MM.1S (cell line): ENCODE data around the gene IKZF4.

Experiments used
- EZH2 ChIP-seq: fragments of 300-600 bp; sonication (generic); optimal IDR thresholded peaks from 2 replicates; pipeline ENCODE3; 2017; ENCODE audit warnings: low read depth, mild to moderate bottlenecking, antibody characterized with exemption, low read length, mixed read lengths
- TF ChIP-seq, protein P1 (sequence below): fragments of 300-600 bp; sonication (generic); IDR thresholded peaks from 2 replicates; pipeline ENCODE4 v1.5.1; 2016; ENCODE audit warnings: antibody characterized with exemption, low read length, mixed read lengths

DNA sequence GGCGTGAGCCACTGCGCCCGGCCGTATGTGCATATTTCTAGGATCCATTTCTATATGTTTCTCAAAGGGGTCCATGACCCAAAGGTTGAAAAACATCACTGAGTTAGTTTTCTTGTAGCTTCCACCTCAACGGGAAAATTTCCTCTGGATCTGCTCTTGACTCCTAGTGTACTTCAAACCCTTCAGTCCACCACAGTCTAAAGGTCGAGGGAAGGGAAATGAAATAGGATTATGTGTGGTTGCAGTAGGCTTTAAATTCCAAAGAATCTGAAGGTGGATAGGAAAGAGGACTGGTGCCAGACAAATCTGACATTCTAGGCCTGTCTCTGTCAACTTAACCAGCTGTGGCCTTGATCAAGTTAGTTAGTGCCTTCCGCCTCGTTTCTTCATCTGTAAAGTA is 25.5 kb upstream of the IKZF4 start:
- TF ChIP-seq, protein P1, sequence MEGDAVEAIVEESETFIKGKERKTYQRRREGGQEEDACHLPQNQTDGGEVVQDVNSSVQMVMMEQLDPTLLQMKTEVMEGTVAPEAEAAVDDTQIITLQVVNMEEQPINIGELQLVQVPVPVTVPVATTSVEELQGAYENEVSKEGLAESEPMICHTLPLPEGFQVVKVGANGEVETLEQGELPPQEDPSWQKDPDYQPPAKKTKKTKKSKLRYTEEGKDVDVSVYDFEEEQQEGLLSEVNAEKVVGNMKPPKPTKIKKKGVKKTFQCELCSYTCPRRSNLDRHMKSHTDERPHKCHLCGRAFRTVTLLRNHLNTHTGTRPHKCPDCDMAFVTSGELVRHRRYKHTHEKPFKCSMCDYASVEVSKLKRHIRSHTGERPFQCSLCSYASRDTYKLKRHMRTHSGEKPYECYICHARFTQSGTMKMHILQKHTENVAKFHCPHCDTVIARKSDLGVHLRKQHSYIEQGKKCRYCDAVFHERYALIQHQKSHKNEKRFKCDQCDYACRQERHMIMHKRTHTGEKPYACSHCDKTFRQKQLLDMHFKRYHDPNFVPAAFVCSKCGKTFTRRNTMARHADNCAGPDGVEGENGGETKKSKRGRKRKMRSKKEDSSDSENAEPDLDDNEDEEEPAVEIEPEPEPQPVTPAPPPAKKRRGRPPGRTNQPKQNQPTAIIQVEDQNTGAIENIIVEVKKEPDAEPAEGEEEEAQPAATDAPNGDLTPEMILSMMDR: no peak
- no peak for TF ChIP-seq EZH2
